DND-41 (cell line): ENCODE results near the gene STIMATE.

Experiments
- EZH2 ChIP-seq: IDR thresholded peaks from 3 replicates; pipeline ENCODE4 v1.6.1; 2012; ENCODE audit warnings: borderline replicate concordance, low read depth, mild to moderate bottlenecking, moderate library complexity, low read length, inconsistent platforms; ENCODE audit not compliant: severe bottlenecking
- TF ChIP-seq, protein P1 (sequence below): IDR thresholded peaks from 2 replicates; pipeline ENCODE4 v1.5.1; 2012; ENCODE audit warnings: borderline replicate concordance, low read length, moderate library complexity, mild to moderate bottlenecking; ENCODE audit not compliant: poor library complexity, severe bottlenecking; ENCODE audit errors: extremely low read depth

DNA sequence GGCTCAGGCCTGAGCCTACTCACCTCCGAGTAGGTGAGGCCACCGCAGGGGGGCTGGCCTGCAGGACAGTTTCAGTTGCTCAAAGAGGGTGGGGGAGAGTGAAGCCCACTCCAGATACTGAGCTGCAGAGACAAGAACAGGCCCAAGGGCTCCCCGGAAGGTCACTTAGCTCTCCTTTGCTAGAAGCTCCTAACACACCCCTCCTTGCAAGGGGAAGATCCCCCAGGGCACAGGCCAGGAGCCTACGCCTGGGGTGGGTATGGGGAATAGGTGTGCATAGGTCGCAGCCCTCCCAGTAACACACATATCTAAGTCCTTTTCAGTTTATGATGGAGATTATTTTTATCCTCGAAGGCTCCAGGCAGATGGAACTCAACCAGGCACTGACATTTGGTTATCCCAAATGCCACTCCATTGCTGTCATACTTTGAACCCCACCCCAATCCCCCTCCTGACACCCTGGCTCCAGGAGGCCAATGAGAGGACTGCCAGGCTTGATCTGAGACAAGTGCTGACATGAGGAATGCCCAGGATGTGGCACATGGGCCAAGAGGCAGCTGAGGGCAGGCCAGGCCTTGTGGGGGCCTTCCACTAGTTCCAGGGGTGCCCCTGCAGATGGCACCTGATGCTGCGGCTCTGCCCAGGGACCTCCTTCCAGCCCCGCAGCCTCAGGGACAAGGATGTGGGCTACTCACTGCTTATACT is 61.4 kb downstream of the STIMATE start:
- TF ChIP-seq, protein P1, sequence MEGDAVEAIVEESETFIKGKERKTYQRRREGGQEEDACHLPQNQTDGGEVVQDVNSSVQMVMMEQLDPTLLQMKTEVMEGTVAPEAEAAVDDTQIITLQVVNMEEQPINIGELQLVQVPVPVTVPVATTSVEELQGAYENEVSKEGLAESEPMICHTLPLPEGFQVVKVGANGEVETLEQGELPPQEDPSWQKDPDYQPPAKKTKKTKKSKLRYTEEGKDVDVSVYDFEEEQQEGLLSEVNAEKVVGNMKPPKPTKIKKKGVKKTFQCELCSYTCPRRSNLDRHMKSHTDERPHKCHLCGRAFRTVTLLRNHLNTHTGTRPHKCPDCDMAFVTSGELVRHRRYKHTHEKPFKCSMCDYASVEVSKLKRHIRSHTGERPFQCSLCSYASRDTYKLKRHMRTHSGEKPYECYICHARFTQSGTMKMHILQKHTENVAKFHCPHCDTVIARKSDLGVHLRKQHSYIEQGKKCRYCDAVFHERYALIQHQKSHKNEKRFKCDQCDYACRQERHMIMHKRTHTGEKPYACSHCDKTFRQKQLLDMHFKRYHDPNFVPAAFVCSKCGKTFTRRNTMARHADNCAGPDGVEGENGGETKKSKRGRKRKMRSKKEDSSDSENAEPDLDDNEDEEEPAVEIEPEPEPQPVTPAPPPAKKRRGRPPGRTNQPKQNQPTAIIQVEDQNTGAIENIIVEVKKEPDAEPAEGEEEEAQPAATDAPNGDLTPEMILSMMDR, result no peak
- TF ChIP-seq EZH2, result no peak
